ENCODE measurements around the gene TDRD5.
"Not testable (repeated sequence)": the region's sequence is repeated elsewhere in the genome, so short reads cannot be mapped to it uniquely, and the experiment has no call there.

The TDRD5 gene

DNA sequence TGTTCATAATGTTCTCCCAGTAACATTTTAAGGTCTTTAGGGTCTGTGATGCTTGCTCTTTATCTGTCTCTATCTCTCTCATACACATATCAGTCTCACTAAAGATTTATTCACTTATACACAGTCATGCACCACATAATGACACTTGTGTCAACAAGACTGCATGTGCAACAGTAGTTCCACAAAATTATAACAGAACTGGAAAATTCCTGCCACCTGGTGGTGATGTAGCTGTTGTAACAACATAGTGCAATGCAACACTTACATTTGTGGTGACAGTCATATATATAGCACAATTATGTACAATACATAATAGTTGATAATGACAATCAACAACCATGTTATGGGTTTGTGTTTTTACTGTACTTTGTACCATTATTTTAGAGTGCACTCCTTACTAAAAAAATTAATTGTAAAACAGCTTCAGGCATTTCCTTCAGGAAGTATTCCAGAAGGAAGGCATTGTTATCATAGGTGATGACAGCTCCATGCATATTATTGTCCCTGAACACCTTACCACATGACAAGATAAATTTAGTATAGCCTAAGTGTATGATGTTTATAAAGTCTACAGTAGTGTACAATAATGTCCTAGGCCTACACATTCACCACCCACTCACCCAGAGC is 8.1 kb downstream of the TDRD5 start:
- DNase-seq: no peak

DNA sequence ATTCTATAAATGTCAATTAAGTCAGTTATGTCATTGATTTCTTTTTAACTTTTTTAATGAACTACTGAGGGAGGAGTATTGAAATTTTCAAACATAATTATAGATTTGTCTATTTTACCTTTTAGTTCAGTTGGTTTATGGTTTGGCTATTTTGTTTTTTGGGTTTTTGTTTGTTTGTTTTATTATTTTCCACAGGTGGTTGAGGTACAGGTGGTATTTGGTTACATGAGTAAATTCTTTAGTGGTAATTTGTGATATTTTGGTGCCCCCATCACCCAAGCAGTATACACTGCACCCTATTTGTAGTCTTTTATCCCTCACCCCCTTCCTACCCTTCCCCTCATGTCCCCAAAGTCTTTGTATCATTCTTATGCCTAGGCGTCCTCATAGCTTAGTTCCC is 9.5 kb downstream of the TDRD5 start:
- DNase-seq: no peak

DNA sequence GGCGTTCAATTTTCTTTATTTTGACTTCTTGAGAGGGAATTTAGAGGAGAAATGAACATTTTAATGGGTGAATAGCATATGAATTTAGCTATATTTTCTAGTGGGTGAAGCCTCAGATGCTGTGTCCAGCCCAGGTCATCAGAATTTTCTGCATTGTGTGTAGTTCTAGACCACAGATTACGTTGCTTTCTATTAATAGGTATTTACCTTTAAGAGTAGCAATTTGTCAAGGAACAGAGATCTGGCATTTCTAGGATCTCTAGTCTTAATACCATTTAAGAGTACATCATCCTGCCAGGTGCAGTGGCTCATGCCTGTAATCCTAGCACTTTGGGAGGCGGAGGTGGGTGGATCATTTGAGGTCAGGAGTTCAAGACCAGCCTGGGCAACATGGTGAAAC is 20.7 kb downstream of the TDRD5 start:
- DNase-seq: no peak

DNA sequence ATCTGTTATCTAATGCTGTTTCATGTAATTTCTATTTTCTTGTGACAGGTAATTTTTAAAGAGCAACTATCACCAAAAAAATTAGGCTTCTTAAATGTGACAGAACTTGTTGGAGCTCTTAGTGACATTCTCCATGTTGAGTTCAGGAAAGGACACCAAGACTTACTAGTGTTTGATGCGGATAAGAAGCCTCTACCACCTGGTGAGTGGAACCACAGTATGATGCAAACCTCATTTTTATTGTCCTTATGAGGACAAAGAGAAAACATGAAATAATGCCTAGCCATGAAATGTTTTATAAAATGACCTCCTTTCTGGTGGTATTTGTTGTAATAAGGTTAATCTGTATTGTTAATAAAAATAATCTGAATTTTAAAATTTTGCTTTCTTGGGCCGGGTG is 39.1 kb downstream of the TDRD5 start:
- no peak for DNase-seq

DNA sequence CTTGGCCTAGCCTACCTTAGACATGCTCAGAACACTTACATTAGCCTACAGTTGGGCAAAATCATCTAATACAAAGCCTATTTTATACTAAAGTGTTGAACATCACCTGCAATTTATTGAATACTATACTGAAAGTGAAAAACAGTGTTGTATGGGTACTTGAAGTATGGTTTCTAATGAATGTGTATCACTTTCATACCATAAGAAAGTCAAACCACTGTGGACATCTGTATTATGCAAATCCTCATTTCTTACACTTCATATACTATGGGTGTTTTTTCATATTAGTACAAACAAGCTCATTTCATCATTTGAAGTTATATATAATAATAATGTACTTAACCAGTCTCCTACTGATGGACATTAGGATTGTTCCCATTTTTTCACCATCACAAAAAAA is 41.2 kb downstream of the TDRD5 start:
- no peak for DNase-seq

DNA sequence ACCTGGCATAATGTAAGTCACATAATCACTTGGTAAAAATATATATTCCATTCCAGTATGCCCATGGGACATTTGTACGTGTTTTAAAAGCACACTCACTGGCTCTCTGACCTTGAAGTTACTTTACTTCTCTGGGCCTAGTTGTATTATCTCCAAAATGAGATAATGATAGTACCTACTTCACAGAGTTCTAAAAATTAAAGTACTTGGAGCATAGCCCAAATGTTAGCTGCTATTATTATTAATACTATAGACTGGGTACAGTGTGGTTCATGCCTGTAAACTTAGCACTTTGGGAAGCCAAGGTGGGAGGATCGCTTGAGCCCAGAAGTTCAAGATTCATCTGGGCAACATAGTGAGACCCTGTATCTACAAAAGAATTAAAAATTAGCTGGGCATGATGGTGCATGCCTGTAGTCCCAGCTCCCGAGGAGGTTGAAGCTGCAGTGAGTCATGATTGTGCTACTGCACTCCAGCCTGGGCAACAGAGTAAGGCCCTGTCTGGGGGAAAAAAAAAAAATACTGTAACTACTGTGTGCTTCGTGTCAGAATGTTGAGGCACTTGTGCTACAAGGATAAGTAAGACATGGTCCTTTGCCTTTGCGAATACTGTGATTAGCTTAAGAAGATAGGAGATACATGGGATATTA is 45.7 kb downstream of the TDRD5 start:
- no peak for DNase-seq

DNA sequence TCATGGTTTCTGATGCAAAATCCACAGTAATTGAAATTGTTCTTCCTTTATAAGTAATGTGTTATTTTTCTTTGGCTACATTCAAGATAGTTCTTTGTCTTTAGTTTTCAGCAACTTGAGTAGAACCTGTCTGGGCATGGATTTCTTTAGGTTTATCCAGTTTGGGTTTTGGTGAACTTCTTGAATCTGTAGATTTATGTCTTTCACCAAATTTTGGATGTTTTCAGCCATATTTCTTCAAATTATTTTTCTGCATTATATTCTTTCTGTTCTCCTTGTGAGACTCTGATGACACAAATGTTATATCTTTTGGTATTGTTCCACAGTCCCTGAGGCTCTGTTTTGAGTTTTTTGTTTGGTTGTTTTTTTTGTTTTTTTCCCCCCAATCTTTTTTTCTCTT is 69.4 kb downstream of the TDRD5 start:
- no peak for DNase-seq

DNA sequence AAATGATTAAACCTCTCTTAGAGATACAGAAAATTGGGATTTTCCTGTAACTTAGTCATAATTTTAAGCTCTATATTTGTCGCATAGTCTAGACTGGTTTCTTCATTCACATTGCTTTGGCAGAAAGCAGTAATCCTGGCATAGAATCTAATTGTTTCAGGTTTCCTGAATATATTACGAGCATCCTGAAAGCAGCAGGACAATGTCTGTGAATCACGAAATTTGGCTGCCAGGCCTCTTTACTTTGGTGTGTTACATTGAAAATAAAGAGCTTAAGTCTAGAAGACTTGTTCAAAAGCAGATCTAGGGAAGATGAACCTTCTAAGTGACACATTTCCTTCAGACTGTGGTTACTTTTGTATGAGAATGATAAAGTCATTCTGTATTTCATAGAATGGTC is 72.2 kb downstream of the TDRD5 start:
- DNase-seq: no peak

DNA sequence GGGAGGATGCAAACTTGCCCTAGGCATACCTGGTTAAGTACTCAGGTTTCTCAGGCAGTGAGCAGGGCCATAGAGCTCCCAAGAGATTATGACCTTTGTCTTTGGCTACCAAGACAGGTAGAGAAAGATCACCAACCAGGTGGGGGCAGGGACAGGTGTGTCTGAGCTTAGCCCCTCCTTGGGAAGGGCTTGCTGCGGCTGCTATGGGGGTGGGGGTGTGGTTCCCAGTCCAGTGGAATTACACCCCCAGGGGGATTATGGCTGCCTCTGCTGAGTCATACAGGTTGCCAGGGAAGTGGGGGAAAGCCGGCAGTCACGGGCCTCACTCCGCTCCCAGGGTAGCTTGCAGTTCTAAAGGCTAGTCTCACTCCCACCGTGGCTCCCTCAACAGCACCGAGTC is 86.2 kb downstream of the TDRD5 start:
- no peak for DNase-seq

DNA sequence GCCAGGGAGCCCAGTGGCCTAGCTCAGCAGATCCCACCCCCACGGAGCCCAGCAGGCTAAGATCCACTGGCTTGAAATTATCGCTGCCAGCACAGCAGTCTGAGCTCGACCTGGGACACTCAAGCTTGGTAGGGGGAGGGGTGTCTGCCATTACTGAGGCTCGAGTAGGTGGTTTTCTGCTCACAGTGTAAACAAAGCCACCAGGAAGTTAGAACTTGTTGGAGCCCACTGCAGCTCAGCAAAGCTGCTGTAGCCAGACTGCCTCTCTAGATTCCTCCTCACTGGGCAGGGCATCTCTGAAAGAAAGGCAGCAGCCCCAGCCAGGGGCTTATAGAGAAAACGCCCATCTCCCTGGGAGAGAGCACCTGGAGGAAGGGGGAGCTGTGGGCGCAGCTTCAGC is 102.9 kb downstream of the TDRD5 start:
- not testable (repeated sequence) for DNase-seq

DNA sequence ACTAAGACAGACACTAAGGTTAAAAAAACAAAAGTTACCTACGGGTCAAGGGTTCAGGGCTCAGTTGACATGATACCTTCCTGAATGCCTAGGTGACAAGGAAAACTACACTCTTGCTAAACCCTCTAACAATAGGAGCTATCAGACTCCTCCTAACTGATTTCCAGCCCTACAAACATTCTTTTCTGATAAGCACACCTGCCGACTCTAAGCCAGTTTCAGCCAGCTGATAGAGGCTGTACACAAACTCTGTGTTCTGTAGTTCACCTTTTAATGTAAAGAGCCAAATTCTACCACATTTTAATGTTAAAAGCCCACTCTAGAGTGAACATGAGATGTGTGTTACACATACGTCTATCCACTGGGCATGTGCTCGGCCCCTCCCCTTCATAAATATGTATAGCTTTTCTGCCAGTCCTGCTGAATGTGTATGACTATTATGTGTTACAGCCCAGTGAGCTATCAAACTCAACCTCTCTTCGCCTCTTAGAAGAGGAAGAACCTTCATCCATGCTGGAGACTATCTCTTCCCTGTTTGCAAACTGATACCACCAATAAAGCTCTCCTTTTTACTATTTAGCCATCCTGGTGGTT is 111.4 kb downstream of the TDRD5 start:
- no peak for DNase-seq

DNA sequence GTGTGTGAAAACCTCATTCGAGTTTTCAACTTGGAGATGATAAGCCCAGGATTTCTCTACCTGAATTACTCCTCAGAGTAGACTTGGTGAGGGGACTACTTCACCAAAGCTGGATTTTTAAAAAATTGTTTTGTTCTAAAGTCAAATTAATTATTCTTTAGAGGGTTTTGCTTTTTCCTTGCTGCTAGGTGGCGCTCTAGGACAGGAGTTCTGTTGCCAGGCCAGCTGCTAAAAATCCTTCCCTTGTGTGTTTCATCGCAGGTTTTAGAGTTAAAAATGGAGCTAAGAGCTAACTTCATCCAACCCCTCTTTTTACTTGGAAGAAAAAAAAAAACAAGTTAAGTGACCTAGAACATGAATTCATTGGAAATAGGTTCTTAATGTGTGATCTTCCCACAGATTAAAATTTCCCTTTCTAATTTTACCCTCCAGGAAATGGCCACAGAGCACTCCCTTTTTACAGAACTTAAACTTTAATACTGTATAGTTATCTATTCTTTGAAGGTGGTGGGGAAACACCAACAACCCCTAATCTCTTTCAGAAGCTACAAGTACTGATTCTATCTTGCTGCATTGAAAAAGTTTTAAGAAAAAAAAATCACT is 114.8 kb downstream of the TDRD5 start:
- no peak for DNase-seq

DNA sequence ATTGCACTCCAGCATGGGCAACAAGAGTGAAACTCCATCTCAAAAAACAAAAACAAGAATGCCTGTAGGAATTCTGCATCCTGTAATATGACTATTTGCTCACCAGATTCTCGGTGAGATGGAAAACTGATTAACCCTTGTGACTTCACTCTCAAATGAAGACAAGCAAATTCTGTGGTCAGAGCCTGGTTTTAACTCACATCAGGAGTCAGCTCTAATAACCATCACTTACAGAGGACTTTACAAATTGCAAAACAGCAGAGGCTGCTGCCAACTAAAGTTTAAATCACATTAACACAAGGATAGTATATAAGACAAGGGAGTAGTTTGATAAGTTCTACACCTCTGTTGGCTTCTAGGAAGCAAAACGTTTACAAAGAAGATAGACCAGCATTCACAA is 115.8 kb downstream of the TDRD5 start:
- DNase-seq: no peak

DNA sequence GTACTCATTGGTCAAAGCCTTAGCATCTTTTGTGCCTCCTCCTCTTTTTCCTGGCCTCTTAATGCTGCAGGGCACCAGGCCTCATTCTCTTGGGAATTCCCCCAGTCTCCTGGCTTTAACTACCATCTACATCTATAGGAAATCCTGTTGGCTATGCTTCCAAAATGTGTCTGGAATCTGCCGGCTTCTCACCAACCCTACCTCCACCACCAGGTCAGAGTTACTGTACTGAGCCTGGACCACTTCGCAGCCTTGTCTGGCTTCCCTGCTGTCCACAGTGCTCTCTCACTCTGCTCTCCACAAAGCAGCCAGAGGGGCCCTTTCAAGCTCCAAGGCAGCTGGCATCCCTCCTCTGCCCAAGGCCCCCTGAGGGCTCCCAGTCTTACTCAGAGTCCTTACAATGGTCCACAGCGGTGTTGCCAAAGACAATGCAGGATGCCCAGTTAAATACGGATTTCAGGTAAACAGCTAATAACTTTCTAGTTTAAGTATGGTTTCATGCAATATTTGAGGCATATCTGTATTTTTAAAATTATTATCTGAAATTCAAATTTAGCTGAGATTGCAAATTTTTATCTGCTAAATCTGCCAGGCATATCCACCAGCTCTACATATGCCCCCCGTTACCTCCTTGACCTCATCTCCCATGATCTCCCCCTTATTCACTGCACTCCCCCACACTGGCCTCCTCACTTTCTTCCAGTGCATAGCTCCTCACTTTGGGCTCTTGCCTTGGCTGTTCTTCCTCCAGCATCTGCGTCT is 117.0 kb downstream of the TDRD5 start:
- DNase-seq: no peak

DNA sequence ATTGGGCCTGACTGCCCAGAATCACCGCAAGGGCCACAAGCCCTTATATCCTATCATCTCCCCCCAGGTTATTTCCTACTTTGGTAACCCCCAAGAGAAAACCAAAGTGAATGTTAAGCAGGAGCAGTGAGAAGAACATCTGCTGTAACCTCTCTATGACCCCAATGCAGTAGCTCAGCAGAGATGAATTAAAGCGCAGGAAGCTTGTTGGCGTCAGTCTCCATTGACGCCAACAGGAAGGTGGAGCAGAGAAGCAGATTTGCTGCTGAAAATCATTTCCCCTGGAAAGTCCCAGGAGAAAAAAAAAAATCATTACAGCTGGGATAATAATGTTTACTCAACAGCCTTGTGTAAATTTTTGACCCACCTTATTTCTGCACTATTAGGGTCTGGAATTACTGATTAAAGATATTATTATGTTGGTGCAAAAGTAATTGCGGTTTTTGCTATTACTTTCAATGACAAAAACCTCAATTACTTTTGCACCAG is 118.3 kb downstream of the TDRD5 start:
- DNase-seq: no peak

DNA sequence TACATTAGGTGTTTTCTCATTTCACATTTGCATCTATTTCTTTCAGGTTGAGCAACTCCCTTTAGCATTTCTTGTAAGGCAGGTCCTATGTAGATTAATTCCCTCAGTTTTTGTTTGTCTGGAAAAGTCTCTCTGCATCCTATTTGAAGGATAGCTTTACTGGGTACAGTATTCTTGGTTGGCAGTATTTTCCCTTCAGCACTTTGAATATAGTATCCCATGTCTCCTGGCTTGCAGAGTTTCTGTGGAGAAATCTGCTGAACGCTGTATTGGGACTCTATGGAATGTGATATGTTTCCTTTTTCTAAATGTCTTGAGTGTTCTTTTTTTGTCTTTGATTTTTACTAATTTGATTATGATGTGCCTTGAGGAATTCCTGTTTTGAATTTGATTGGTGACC is 122.5 kb downstream of the TDRD5 start:
- DNase-seq: no peak

DNA sequence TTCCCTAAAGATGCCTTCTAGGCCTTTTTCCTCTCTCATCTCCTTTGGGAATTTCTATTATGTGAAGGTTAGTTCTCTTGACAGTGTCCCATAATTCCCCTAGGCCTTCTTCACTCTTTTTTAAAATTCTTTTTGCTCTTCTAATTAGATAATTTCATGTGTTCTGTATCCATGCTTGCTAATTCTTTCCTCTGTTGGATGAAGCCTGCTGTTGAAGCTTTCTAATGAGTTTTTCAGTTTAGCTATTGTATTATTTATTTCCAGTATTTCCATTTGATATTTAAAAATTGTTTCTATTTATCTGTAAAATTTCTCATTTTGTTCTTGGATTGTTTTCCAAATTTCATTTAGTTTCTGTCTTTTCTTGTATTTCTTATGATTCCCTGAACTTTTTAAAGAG is 123.0 kb downstream of the TDRD5 start:
- DNase-seq: no peak

DNA sequence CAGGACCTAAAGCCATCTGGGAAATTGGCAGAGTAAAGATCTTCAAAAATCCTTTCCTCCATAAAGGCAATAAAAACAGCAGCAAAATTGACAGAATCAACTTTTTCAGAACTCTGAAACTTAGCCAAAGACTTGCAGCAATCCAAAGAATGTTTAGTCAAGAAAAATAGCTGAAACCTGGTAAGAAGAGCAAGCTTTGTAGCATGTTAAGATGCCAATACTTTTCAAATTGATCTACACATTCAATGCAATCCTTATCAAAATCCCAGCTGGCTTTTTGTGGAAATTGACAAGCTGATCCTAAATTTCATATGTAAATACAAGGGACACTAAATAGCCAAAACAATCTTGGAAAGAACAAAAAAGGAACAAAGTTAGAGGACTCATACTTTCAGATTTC is 127.6 kb downstream of the TDRD5 start:
- no peak for DNase-seq

DNA sequence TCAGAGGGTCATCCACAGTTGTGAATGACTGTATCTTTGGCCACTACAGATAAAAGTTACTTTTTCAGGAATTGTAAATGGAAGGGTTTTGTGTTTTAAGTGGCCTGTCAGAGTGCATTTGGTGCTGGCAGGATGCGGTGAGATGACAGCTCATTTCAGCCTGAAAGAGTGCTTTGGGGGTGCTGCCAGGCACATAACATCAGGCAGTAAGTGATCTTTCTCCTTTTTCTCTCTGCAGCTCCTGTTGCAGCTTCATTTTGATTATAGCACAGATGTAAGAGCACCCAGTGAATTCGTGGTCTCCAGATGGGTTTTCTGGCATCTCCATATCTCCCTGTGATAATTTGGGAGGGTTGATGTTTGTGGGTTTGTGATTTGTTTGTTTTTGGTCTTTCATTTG is 136.6 kb downstream of the TDRD5 start:
- no peak for DNase-seq

DNA sequence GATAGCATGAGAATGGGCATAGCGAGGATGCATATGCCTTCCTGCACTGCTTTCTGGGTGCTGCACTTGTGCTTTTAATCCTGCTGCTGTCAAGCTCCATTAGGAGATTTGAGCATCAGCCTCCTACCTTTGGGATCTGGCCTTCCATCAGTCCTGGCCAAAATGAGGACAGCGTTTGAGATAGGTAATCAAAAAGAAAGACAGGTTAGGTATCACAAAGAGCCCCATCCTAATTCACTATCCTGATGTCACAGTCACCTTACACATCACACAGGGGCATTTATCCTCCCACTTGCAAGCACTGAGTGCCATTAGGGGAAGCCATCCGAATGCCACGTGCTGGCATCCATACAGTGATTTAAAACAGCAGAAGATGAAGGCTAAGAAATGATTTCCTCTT is 138.2 kb downstream of the TDRD5 start:
- DNase-seq: no peak

DNA sequence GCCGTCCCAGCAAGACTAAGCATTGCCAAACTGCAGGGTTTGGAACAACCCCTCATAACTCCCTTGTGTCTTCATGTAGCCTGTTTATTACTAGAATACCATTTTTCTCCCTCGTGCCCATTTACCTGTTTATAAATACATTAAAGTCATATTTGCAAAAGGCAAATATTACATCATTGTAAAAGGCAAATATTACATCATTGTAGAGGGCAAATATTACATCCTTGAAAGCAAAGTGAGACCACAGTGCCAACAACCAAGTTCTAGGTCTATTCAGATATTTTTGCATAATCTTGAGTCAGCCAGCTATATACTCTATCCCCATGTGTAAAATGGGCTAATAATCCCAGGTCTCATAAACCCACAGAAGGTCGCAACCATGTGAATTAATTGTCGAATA is 140.0 kb downstream of the TDRD5 start:
- DNase-seq: no peak
